Measurements from ENCODE around the gene CIB1.

CIB1 gene

GRCh38 chr15:90239371-90239770 is 5.6 kb upstream of the CIB1 start:
- DNase-seq (ENCODE audit: low spot score): no peak
- no peak overlapping the region for H3K27ac ChIP-seq
- H3K4me3 ChIP-seq: no peak overlapping the region
- TF ChIP-seq CTCF (IDR thresholded peaks at IDR 0.05): no peak

GRCh38 chr15:90234096-90234988 is 601 bp upstream of the CIB1 start, which contains the start of gene GDPGP1:
TSS of gene GDPGP1 (plus strand) at chr15:90234209. CDS start at chr15:90240909, 6,700 bp downstream.
- peak within 1 kb of the TSS; percentile 93 to 94 for H3K27ac ChIP-seq
- no peak for DNase-seq (ENCODE audit: low spot score)
- peak within 1 kb of the TSS; percentile 88 for H3K4me3 ChIP-seq
- no peak for TF ChIP-seq CTCF (IDR thresholded peaks at IDR 0.05)

GRCh38 chr15:90232941-90233386 is 777 bp downstream of the CIB1 start:
- peak; percentile 17 for TF ChIP-seq CTCF (IDR thresholded peaks at IDR 0.05)

GRCh38 chr15:90232196-90232595 is 1.5 kb downstream of the CIB1 start:
- peak overlapping the region; percentile 88 for H3K4me3 ChIP-seq
- DNase-seq (ENCODE audit: low spot score): no peak
- no peak overlapping the region for H3K27ac ChIP-seq
- TF ChIP-seq CTCF (IDR thresholded peaks at IDR 0.05): no peak

More at GRCh38 chr15:90232941-90233386, 777 bp downstream of the CIB1 start:
- DNase-seq (ENCODE audit: low spot score): no peak
- H3K27ac ChIP-seq: peak overlapping the region; percentile 93 to 94
- H3K4me3 ChIP-seq: peak overlapping the region; percentile 88

GRCh38 chr15:90231028-90232017 is 2.4 kb downstream of the CIB1 start:
- H3K4me3 ChIP-seq: no peak overlapping the region
- DNase-seq (ENCODE audit: low spot score): no peak
- peak overlapping the region in 1 of 2 donors; percentile 20 for H3K27ac ChIP-seq
- TF ChIP-seq CTCF (IDR thresholded peaks at IDR 0.05): no peak

- DNase-seq (ENCODE audit: low spot score): no peak
- peak overlapping the region in 1 of 2 donors; percentile 2 for H3K27ac ChIP-seq
- peak overlapping the region; percentile 10 for H3K4me3 ChIP-seq
- no peak for TF ChIP-seq CTCF (IDR thresholded peaks at IDR 0.05)
These were observed 3.1 kb downstream of the CIB1 start for GRCh38 chr15:90230610-90231009.

All from coronary artery (tissue), 2 donors.